GM12892 (cell line): Measurements from ENCODE around the gene ATXN7L3.

Source experiments
- POLR2A ChIP-seq: IDR thresholded peaks from 2 replicates; pipeline ENCODE4 v1.6.1; 2011; ENCODE audit warnings: low read depth, low read length, control low read depth
- POLR2AphosphoS5 ChIP-seq: IDR thresholded peaks from 2 replicates; pipeline ENCODE4 v1.6.1; 2011; ENCODE audit warnings: low read depth, low read length, control low read depth
- TAF1 ChIP-seq: IDR thresholded peaks from 2 replicates; pipeline ENCODE4 v1.6.1; 2011; ENCODE audit warnings: low read depth, mild to moderate bottlenecking, control low read depth, low read length, borderline replicate concordance

- TF ChIP-seq POLR2A, result peak; percentile 95
- TF ChIP-seq TAF1, result peak; percentile 74; the same call in 1 of the 2 replicates
- peak; percentile 94 for TF ChIP-seq POLR2AphosphoS5
These were observed 13.2 kb downstream of the ATXN7L3 start, which contains the start of gene TMUB2 for GRCh38 chr17:44186307-44187130.
